Upper lobe of left lung (tissue), 4 donors: ENCODE data around the gene PPFIA2.

Experiments used
- EP300 ChIP-seq, 4 donors: sonication (generic); formaldehyde crosslinking; IDR thresholded peaks; one replicate each; pipeline ENCODE4 v1.5.1; 2017; ENCODE audit warnings: antibody characterized with exemption in 4 of 4, control low read depth in 2 of 4
- TF ChIP-seq, protein P1 (sequence below), 6 experiments: fragments of 450-650 bp in 4 of 6; fragments of 200-600 bp in 2 of 6; sonication (generic) in 2 of 6; IDR thresholded peaks; one replicate each; pipeline ENCODE4 v1.5.1; 2016 to 2019; ENCODE audit warnings: antibody characterized with exemption in 6 of 6

DNA sequence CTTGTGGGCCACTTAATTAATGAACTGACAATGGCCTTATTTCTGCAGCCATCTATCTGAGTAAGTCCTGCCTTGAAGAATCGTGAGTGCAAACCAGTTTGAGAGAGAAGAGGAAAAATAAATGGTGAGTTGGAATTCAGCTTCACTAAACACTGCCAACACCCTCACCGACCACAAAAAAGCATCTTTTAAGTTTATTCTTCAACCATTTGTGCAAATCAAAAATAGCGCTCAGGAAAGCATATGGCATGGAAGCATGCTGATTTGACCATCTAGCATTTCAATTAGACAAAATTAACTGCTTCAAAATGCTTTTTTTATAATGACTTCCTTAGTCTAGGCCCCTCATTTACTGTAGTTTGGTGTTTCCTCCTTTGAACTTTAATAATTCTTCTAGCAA lies 294.0 kb downstream of the PPFIA2 start:
- TF ChIP-seq EP300 (IDR thresholded peaks at IDR 0.05): no peak
- TF ChIP-seq, protein P1, sequence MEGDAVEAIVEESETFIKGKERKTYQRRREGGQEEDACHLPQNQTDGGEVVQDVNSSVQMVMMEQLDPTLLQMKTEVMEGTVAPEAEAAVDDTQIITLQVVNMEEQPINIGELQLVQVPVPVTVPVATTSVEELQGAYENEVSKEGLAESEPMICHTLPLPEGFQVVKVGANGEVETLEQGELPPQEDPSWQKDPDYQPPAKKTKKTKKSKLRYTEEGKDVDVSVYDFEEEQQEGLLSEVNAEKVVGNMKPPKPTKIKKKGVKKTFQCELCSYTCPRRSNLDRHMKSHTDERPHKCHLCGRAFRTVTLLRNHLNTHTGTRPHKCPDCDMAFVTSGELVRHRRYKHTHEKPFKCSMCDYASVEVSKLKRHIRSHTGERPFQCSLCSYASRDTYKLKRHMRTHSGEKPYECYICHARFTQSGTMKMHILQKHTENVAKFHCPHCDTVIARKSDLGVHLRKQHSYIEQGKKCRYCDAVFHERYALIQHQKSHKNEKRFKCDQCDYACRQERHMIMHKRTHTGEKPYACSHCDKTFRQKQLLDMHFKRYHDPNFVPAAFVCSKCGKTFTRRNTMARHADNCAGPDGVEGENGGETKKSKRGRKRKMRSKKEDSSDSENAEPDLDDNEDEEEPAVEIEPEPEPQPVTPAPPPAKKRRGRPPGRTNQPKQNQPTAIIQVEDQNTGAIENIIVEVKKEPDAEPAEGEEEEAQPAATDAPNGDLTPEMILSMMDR (IDR thresholded peaks at IDR 0.05): no peak
